Activated T-helper 2 cell treated with anti-CD3 and anti-CD28 coated beads, Interferon-gamma antibody, Interleukin-2, Interleukin-4, amounts not matched to agents 10 μg/mL and 5 μg/mL and 100 μg/mL, durations not matched to agents 14 hours and 24 hours and 36 hours (primary cell): ENCODE data around the gene SPAG16. TPM values are rescaled to one million over a fixed set of nuclear protein-coding genes. Genes with fewer than 3 reads are reported as not detected.

ENCODE experiments used
- DNase-seq: peaks from one replicate; pipeline ENCODE4 v3.0.0; 2021; ENCODE audit warnings: low spot score
- H3K27ac Mint-ChIP-seq: one replicate; pipeline ENCODE4 v1.8.0; 2021; ENCODE audit warnings: mixed read lengths
- H3K27me3 Mint-ChIP-seq: one replicate; pipeline ENCODE4 v1.8.0; 2021; ENCODE audit warnings: low read depth, mixed read lengths
- H3K36me3 Mint-ChIP-seq: one replicate; pipeline ENCODE4 v1.8.0; 2021; ENCODE audit warnings: low read depth, mixed read lengths
- H3K4me1 Mint-ChIP-seq: one replicate; pipeline ENCODE4 v1.8.0; 2021; ENCODE audit warnings: low read depth, mixed read lengths
- H3K4me3 Mint-ChIP-seq: one replicate; pipeline ENCODE4 v1.8.0; 2021; ENCODE audit warnings: low read depth, mild to moderate bottlenecking, moderate library complexity, mixed read lengths
- H3K9me3 Mint-ChIP-seq: one replicate; pipeline ENCODE4 v1.8.0; 2021; ENCODE audit warnings: mixed read lengths
- intact Hi-C: fragments of 100-400 bp; cut with micrococcal nuclease; formaldehyde crosslinking; loops from one replicate; pipeline ENCODE4 v1.15.1; 2023
- total RNA-seq: library from RNA; stranded (reverse); gene quantifications from 2 replicates; pipeline ENCODE4 v1.2.3, GENCODE V29; 2022

The SPAG16 gene
- total RNA-seq, 1 donor from 2014 or later: 7.5 TPM

DNA sequence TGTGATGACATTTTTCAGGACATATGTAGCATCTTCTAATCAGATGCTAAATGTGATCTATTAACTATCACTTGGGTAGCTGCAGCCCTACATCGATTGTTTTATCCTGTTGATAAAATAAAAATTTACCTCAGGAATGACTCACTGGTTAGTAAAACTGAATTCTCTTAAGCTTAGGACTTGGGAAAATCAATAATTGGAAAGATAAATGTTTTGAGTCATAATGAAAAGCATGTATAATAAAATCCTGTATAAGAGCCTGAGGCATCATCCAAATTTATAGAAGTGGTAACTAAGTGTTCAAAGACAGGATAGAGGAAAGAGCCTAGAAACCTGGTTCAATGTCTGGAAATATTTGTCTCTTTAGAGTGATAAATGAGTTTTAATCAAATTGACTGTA is 958.5 kb downstream of the SPAG16 start:
- intact Hi-C loops: no loop called here
- H3K27ac Mint-ChIP-seq: no peak overlapping the region

DNA sequence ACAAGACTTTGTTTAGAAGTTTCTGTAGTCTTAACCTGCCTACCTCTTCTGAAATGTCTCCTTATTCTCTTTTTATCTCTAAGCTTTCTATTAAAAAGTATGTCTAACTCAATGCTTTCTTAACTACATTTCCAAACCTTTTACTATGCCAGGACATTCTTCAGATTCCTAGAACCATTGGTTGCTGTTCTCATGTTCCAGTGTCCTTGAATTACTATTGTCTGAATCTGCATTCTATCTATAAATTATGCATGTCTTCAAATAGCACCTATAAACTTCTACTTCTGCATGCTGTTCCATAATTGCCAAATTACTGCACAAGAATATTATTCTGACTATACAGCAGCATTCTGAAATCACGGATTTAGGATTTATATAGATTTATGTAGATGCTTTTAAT is 960.6 kb downstream of the SPAG16 start:
- Mint-ChIP-seq H3K9me3 (no peaks in the 10 kb centered on the region), H3K4me1 (no peaks in the 10 kb centered on the region), H3K27me3 (no peaks in the 10 kb centered on the region), H3K4me3 (no peak overlapping the region), H3K36me3 (no peaks in the 10 kb centered on the region), H3K27ac (no peak overlapping the region)
- no peak for DNase-seq
- intact Hi-C loops: no loop called here

More for the DNA sequence above, 958.5 kb downstream of the SPAG16 start:
- H3K4me3 Mint-ChIP-seq: no peak overlapping the region
- no peaks in the 10 kb centered on the region for H3K27me3 Mint-ChIP-seq
- DNase-seq: no peak
- no peaks in the 10 kb centered on the region for H3K9me3 Mint-ChIP-seq
- no peaks in the 10 kb centered on the region for H3K36me3 Mint-ChIP-seq
- H3K4me1 Mint-ChIP-seq: no peaks in the 10 kb centered on the region

DNA sequence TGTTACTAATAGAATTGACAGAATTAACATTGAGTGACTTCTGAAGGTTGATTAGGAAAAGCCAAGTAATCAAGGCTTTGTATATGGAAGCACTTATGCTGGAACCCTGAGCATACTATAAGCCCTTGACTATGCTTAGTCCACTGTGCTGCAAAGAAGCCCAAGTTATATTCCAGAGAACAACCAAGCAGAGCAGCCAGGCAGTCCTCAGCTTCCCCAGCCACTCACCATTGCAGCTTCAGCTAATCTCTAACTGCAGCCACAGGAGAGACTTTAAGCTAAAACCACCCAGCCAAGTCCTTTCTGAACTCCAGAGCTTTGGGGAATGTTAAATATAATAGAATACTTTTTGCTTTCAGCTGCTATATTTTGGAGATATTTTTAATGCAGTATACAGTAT is 962.2 kb downstream of the SPAG16 start:
- H3K4me1 Mint-ChIP-seq: no peaks in the 10 kb centered on the region
- H3K36me3 Mint-ChIP-seq: no peaks in the 10 kb centered on the region
- DNase-seq: no peak
- intact Hi-C loops: no loop called here
- H3K27me3 Mint-ChIP-seq: no peaks in the 10 kb centered on the region
- no peaks in the 10 kb centered on the region for H3K9me3 Mint-ChIP-seq
- no peak overlapping the region for H3K27ac Mint-ChIP-seq
- no peak overlapping the region for H3K4me3 Mint-ChIP-seq

DNA sequence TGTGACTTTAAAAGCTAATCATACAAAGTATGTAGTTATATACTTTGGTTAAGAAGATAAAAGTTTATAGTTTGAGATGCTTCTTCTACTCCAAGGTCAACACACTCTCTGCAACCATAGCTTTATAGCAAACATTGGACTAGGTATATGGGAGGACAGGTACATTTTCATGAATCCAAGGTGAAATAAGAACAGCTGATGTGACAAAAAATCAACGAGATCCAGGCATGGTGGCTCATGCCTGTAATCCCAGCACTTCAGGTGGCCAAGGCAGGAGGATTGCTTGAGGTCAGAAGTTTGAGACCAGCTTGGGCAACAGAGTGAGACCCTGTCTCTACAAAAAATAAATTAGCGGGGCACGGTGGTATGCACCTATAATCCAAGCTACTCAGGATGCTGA is 963.3 kb downstream of the SPAG16 start:
- H3K36me3 Mint-ChIP-seq: no peaks in the 10 kb centered on the region
- H3K27me3 Mint-ChIP-seq: no peaks in the 10 kb centered on the region
- H3K27ac Mint-ChIP-seq: no peak overlapping the region
- no peaks in the 10 kb centered on the region for H3K9me3 Mint-ChIP-seq
- H3K4me1 Mint-ChIP-seq: no peaks in the 10 kb centered on the region
- H3K4me3 Mint-ChIP-seq: no peak overlapping the region
- no peak for DNase-seq
- intact Hi-C loops: no loop called here

DNA sequence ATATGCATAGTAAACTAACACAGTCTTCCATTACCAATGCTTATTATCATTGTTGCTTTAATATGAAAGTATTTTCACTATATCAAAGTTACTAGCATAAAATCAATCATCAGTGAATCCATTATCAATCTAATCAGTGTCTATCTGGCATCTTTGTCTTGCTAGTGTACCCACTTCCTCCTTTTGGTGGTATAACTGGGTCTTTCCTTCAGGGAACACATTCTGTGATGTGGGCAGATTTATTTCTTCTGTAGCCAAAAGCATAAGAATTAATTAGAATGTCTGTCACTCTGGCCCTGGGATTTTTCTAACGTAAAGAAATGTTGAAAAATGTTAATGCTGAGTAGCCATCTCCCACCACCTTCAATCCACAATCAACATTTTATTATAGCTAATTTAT is 970.8 kb downstream of the SPAG16 start:
- intact Hi-C loops: no loop called here
- Mint-ChIP-seq H3K27ac (no peak overlapping the region), H3K9me3 (no peaks in the 10 kb centered on the region), H3K27me3 (no peaks in the 10 kb centered on the region), H3K36me3 (no peaks in the 10 kb centered on the region), H3K4me1 (no peaks in the 10 kb centered on the region), H3K4me3 (no peak overlapping the region)
- no peak for DNase-seq

DNA sequence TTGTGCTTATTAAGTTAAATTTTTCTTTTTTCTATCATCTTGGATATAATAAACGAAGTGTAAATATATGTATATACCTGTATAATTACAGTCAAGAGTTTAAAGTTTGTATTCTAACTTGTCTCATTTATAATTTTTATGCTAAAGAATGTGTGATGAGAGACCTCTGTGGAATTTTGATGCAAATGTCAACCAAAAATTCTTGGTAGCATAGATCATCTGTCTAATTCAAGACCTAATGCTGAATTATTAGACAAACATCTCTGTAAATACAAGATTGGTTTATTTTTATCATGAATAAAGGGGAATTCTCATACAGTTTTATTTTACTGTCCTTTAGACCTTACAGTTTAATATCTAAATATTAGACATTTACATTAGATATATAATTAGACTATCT is 977.4 kb downstream of the SPAG16 start:
- no peaks in the 10 kb centered on the region for H3K4me1 Mint-ChIP-seq
- intact Hi-C loops: no loop called here
- H3K27me3 Mint-ChIP-seq: no peaks in the 10 kb centered on the region
- H3K4me3 Mint-ChIP-seq: no peak overlapping the region
- no peak for DNase-seq
- H3K36me3 Mint-ChIP-seq: no peaks in the 10 kb centered on the region
- H3K27ac Mint-ChIP-seq: no peak overlapping the region
- no peaks in the 10 kb centered on the region for H3K9me3 Mint-ChIP-seq

DNA sequence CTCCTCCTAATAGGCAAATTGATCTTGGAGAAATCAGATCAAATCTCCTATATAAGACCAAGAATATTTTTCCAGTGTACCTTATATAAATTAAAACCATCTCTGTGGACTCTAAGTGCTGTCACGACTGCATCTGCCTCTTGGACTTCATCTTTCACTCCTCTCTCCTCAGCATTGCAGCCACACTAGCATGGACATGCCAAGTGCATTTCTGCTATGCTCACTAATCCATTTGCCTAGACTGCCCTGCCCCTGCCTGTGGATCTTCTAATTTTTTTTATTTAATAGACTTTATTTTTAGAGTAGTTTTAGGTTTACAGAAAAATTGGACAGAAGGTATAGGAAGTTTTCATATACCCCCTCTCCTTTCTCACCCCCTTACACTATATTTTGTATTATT is 979.9 kb downstream of the SPAG16 start:
- Mint-ChIP-seq H3K27me3 (no peaks in the 10 kb centered on the region), H3K36me3 (no peaks in the 10 kb centered on the region), H3K9me3 (no peaks in the 10 kb centered on the region), H3K27ac (no peak overlapping the region), H3K4me1 (no peaks in the 10 kb centered on the region), H3K4me3 (no peak overlapping the region)
- no peak for DNase-seq
- intact Hi-C loops: no loop called here

DNA sequence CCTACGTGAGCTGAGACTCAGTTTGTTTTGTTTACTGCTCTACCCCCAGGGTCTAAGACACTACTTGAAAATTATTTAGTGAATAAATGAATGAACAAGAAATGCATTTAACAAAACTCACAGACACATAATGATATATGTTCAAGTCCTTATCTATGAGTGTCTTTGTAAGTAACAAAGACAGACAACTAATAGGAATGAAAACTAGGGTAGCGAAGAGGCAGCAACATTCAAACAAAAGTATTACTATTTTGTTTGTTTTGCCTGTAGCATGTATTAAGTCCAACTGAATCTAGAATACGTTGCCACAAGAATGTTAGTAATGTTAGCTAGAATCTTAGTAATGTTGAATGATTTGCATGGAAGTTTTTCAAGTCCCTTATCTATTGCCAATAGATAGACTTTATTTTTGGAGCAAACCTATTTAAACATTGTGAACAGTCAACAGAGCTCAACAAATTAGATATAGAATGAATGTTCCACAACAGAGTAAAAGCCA is 981.8 kb downstream of the SPAG16 start:
- Mint-ChIP-seq H3K36me3 (no peaks in the 10 kb centered on the region), H3K27ac (no peak overlapping the region), H3K27me3 (no peaks in the 10 kb centered on the region), H3K4me3 (no peak overlapping the region), H3K9me3 (no peaks in the 10 kb centered on the region), H3K4me1 (no peaks in the 10 kb centered on the region)
- intact Hi-C loops: no loop called here
- DNase-seq: no peak

DNA sequence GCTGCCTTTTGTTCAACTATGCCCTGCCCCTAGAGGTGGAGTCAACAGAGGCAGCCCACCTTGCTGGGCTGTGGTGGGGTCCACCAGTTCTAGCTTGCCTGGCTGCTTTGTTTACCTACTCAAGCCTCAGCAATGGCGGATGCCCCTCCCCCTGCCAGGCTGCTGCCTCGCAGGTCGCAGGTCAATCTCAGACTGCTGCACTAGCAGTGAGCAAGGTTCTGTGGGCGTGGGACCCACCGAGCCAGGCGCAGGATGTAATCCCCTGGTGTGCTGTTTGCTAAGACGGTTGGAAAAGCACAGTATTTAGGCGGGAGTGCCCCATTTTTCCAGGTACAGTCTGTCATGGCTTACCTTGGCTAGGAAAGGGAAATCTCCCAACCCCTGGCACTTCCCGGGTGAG is 993.6 kb downstream of the SPAG16 start:
- Mint-ChIP-seq H3K36me3 (no peaks in the 10 kb centered on the region), H3K27me3 (no peaks in the 10 kb centered on the region)

DNA sequence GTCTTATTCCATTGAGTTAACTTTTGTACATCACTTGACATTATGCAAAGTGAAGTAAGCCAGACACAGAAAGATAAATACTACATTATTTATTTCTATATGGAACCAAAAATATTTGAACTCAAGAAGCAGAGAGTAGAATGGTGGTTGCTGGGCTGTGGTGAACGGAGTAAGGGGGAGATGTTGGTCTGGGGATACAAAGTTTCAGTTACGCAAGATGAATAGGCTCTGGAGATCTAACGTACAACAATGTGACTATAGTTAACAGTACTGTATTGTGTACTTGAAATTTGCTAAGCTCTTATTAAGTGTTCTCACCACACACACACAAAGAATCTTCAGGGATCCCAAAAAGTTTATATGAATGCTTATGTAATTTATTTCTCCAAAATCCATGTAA is 1001.7 kb downstream of the SPAG16 start:
- no peak overlapping the region for H3K4me3 Mint-ChIP-seq

More for the DNA sequence above, 993.6 kb downstream of the SPAG16 start:
- peaks cover 6% of the 10 kb centered on the region for H3K9me3 Mint-ChIP-seq
- no peak overlapping the region for H3K27ac Mint-ChIP-seq
- H3K4me1 Mint-ChIP-seq: no peaks in the 10 kb centered on the region
- intact Hi-C loops: no loop called here
- no peak overlapping the region for H3K4me3 Mint-ChIP-seq
- no peak for DNase-seq

DNA sequence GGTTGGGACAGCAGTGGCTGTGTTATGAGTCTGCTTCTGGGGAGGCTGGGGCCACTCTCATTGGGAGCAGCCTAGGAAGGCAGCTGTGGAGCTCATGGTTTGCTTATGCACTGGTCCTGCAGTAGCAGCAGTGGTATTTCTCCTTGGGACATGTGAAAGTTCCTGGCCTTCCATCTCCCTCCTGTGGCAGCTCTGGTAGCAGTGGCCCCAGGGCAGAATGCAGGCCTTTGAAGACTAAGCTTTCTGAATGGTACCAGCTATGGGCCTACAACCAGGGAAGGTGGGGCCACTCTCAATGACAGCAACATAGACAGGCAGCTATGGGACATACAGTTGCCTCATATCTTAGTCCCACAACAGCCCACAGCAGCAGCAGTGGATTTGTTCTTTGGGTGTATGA is 1009.3 kb downstream of the SPAG16 start:
- peaks cover 24% of the 10 kb centered on the region for H3K9me3 Mint-ChIP-seq
- DNase-seq: no peak
- no peaks in the 10 kb centered on the region for H3K36me3 Mint-ChIP-seq
- no peaks in the 10 kb centered on the region for H3K4me1 Mint-ChIP-seq
- intact Hi-C loops: no loop called here
- H3K4me3 Mint-ChIP-seq: no peak overlapping the region
- no peaks in the 10 kb centered on the region for H3K27me3 Mint-ChIP-seq
- no peak overlapping the region for H3K27ac Mint-ChIP-seq

More for the DNA sequence above, 1001.7 kb downstream of the SPAG16 start:
- intact Hi-C loops: no loop called here
- Mint-ChIP-seq H3K9me3 (peaks cover 7% of the 10 kb centered on the region), H3K27me3 (no peaks in the 10 kb centered on the region), H3K36me3 (no peaks in the 10 kb centered on the region), H3K27ac (no peak overlapping the region), H3K4me1 (no peaks in the 10 kb centered on the region)
- no peak for DNase-seq

DNA sequence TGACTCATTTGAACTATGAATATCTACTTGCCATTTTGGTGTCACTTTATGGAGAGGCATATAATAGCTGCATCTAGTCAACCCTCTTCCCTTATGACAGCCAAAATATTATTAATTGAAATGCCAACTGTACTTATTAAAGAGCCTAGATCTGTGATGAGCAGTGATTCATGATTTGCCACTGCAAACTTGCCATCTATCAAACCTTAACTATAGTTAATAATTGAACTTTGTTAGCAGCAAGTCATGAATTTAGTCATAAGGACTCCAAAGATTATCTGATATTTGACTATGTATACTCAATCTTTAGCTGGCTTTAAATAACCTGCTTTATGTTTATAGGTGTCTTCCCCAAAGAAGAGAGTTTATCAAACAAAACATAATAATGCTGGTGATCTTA is 1010.2 kb downstream of the SPAG16 start:
- intact Hi-C loops: no loop called here
- Mint-ChIP-seq H3K27ac (no peak overlapping the region), H3K27me3 (no peaks in the 10 kb centered on the region), H3K36me3 (no peaks in the 10 kb centered on the region), H3K4me3 (no peak overlapping the region), H3K4me1 (no peaks in the 10 kb centered on the region), H3K9me3 (peaks cover 20% of the 10 kb centered on the region)
- DNase-seq: no peak

DNA sequence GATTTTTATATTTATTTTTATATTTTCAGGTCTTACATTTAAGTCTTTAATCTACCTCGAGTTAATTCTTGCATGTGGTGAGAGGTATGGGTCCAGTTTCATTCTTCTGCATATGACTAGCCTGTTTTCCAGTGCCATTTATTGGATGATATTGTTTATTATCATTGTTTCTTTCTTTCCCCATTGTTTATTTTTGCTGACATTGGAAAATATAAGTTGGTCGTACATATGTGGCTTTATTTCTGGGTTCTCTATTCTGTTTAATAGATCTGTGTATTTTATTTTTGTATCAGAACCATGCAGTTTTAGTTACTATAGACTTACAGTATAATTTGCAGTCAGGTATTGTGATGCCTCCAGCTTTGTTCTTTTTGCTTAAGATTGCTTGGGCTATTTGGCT is 1013.2 kb downstream of the SPAG16 start:
- Mint-ChIP-seq H3K27me3 (no peaks in the 10 kb centered on the region), H3K9me3 (peaks cover 6% of the 10 kb centered on the region), H3K27ac (no peak overlapping the region), H3K4me3 (no peak overlapping the region), H3K36me3 (no peaks in the 10 kb centered on the region), H3K4me1 (no peaks in the 10 kb centered on the region)
- no peak for DNase-seq
- intact Hi-C loops: no loop called here

DNA sequence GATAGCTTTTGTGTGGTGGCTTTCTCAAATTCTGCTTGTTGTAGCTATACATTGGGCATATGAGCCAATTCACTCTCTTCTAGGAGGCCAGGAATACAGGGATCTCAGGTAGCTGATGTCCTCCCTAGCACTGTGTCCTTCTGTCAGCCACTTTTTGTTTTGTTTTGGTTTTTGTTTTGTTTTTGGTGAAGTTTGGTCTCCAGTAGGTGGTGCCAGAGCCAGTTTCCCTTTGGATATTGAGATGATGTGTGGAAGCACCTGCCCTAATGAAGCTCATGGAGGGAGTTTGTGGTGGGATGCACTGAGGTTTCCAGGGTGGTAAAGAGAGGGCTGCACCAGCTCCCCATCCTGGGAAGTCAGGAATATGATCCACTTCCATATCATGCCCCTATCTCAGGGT is 1026.1 kb downstream of the SPAG16 start:
- intact Hi-C loops: no loop called here
- Mint-ChIP-seq H3K36me3 (no peaks in the 10 kb centered on the region), H3K9me3 (no peaks in the 10 kb centered on the region), H3K27me3 (no peaks in the 10 kb centered on the region), H3K4me3 (no peak overlapping the region), H3K4me1 (no peaks in the 10 kb centered on the region), H3K27ac (no peak overlapping the region)
- DNase-seq: no peak
